Activated B cell treated with CpG ODN at 0.5 μM for 24 hours (primary cell): ENCODE results near the gene ADGRA3. TPM values are rescaled to one million over a fixed set of nuclear protein-coding genes. Genes with fewer than 3 reads are reported as not detected.

Experiments used
- ATAC-seq: fragments of 200-7000 bp; cut with Tn5 transposase; one replicate; pipeline ENCODE4 v1.10.0; 2021; ENCODE audit warnings: low read depth, mild to moderate bottlenecking, moderate library complexity
- CTCF ChIA-PET: fragments of 350-600 bp; sonication (Branson Sonifier 250); formaldehyde crosslinking; loops from one replicate; lab custom pipeline; 2021; ENCODE audit warnings: antibody characterized with exemption; lab: Charles Lee
- POLR2A ChIA-PET: fragments of 350-600 bp; sonication (Branson Sonifier 250); formaldehyde crosslinking; loops from one replicate; lab custom pipeline; 2021; ENCODE audit warnings: antibody characterized with exemption; lab: Charles Lee
- DNase-seq: peaks from one replicate; pipeline ENCODE4 v3.0.0; 2022
- H3K27ac Mint-ChIP-seq: one replicate; pipeline ENCODE4 v1.8.0; 2020; ENCODE audit warnings: mixed read lengths
- H3K27me3 Mint-ChIP-seq: one replicate; pipeline ENCODE4 v1.8.0; 2021; ENCODE audit warnings: mixed read lengths
- H3K36me3 Mint-ChIP-seq: one replicate; pipeline ENCODE4 v1.8.0; 2021; ENCODE audit warnings: low read depth, mixed read lengths
- H3K4me1 Mint-ChIP-seq: one replicate; pipeline ENCODE4 v1.8.0; 2021; ENCODE audit warnings: mixed read lengths
- H3K4me3 Mint-ChIP-seq: one replicate; pipeline ENCODE4 v1.8.0; 2020; ENCODE audit warnings: mild to moderate bottlenecking, mixed read lengths
- H3K9me3 Mint-ChIP-seq: one replicate; pipeline ENCODE4 v1.8.0; 2020; ENCODE audit warnings: mixed read lengths
- CTCF ChIP-seq: fragments of 200-600 bp; IDR thresholded peaks from one replicate; pipeline ENCODE4 v1.8.0; 2022; ENCODE audit warnings: antibody characterized with exemption, mild to moderate bottlenecking
- intact Hi-C: fragments of 100-400 bp; cut with micrococcal nuclease; formaldehyde crosslinking; loops from one replicate; pipeline ENCODE4 v1.15.1; 2024
- total RNA-seq: library from RNA; stranded (reverse); gene quantifications from 2 replicates; pipeline ENCODE4 v1.2.3, GENCODE V29; 2022

The ADGRA3 gene
- total RNA-seq, 1 donor from 2014 or later: not detected

- intact Hi-C loops: no loop called here
- no peaks in the 10 kb centered on the region for H3K36me3 Mint-ChIP-seq
- H3K4me1 Mint-ChIP-seq: no peaks in the 10 kb centered on the region
- ATAC-seq (no peak), DNase-seq (no peak)
- no peaks in the 10 kb centered on the region for H3K27me3 Mint-ChIP-seq
- H3K27ac Mint-ChIP-seq: no peak overlapping the region
- no peak for TF ChIP-seq CTCF
- no peak overlapping the region for H3K4me3 Mint-ChIP-seq
- ChIA-PET POLR2A (no interaction called here), CTCF (no interaction called here)
- H3K9me3 Mint-ChIP-seq: no peaks in the 10 kb centered on the region
Observed at GRCh38 chr4:22504447-22504846, 11.4 kb downstream of the ADGRA3 start.

- DNase-seq (no peak), ATAC-seq (no peak)
- Mint-ChIP-seq H3K9me3 (no peaks in the 10 kb centered on the region), H3K27me3 (no peaks in the 10 kb centered on the region), H3K27ac (no peak overlapping the region), H3K4me1 (no peaks in the 10 kb centered on the region), H3K36me3 (no peaks in the 10 kb centered on the region), H3K4me3 (no peak overlapping the region)
- ChIA-PET CTCF (no interaction called here), POLR2A (no interaction called here)
- TF ChIP-seq CTCF: no peak
- intact Hi-C loops: no loop called here
Observed at GRCh38 chr4:22502895-22503814, 12.7 kb downstream of the ADGRA3 start.

DNA sequence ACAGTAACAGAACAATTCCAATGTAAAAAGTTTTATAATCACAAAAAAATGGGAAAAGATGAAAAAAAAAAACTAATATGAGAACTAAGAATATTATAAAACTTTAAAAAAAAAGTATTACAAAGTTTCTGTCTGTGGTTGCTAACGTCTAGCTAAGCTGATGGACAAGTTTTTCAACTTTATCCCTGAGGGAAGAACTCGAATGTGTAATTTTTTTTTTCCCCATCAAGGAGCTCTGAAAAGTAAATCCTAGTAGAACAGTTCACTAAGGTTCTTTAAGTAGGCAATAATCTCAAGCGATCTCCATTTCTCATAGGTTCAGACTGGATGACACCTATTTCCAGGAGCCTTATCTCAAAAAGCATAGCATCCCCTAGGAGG is 14.2 kb downstream of the ADGRA3 start:
- Mint-ChIP-seq H3K9me3 (no peaks in the 10 kb centered on the region), H3K4me3 (no peak overlapping the region), H3K36me3 (no peaks in the 10 kb centered on the region), H3K4me1 (no peaks in the 10 kb centered on the region), H3K27ac (no peak overlapping the region), H3K27me3 (no peaks in the 10 kb centered on the region)
- ChIA-PET POLR2A (no interaction called here), CTCF (no interaction called here)
- intact Hi-C loops: no loop called here
- ATAC-seq (no peak), DNase-seq (no peak)
- no peak for TF ChIP-seq CTCF

GRCh38 chr4:22500831-22501714 is 14.8 kb downstream of the ADGRA3 start:
- CTCF ChIA-PET: no interaction called here
- TF ChIP-seq CTCF: no peak
- Mint-ChIP-seq H3K9me3 (no peaks in the 10 kb centered on the region), H3K4me1 (no peaks in the 10 kb centered on the region), H3K36me3 (no peaks in the 10 kb centered on the region), H3K27ac (no peak overlapping the region), H3K27me3 (no peaks in the 10 kb centered on the region), H3K4me3 (no peak overlapping the region)
- no peak for DNase-seq
- POLR2A ChIA-PET: no interaction called here
- no peak for ATAC-seq
- intact Hi-C loops: no loop called here

DNA sequence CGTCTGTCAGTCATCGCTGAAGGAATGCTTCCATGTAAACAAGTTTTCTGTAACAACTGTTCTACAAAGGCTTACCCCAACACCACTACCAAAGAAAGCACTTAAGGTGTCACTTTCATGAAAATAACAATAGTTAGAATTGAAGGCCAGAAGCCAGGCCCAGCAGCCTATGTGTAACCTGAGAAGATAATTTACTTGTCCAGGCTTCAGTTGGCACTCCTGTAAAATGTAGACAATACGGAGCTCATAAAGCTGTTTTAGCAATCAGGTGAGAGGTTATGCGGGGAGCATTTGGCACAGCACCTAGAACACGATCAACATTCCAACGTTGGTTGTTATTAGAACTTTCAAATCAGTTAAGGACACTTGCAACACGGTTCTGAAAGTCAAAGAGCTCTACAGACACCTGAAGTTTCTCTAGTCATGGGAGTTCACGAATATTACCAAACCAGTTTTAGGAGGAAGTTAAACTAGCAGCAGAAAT is 15.7 kb downstream of the ADGRA3 start:
- H3K27ac Mint-ChIP-seq: no peak overlapping the region
- CTCF ChIA-PET: no interaction called here
- no peak for DNase-seq
- TF ChIP-seq CTCF: no peak
- H3K27me3 Mint-ChIP-seq: no peaks in the 10 kb centered on the region
- POLR2A ChIA-PET: no interaction called here
- intact Hi-C loops: no loop called here
- H3K4me3 Mint-ChIP-seq: no peak overlapping the region
- no peaks in the 10 kb centered on the region for H3K36me3 Mint-ChIP-seq
- no peaks in the 10 kb centered on the region for H3K9me3 Mint-ChIP-seq
- H3K4me1 Mint-ChIP-seq: no peaks in the 10 kb centered on the region
- ATAC-seq: no peak
